BE2C (cell line): Measurements from ENCODE around the gene TUSC2.

Experiments used
- DNase-seq: peaks from one replicate; pipeline ENCODE4 v3.0.0-alpha.2; 2020
- H3K27me3 ChIP-seq: fragments of 250-450 bp; sonication (Bioruptor Pico); 2 replicates; pipeline ENCODE4 v1.5.1; 2020; ENCODE audit warnings: mild to moderate bottlenecking
- H3K36me3 ChIP-seq: fragments of 250-450 bp; sonication (Bioruptor Pico); 2 replicates; pipeline ENCODE4 v1.5.1; 2020; ENCODE audit warnings: mild to moderate bottlenecking
- H3K4me1 ChIP-seq: fragments of 250-450 bp; sonication (Bioruptor Pico); 2 replicates; pipeline ENCODE4 v1.5.1; 2020
- H3K4me3 ChIP-seq: 2 replicates; pipeline ENCODE4 v1.5.1; 2011; ENCODE audit warnings: low read depth, low read length
- H3K9me3 ChIP-seq: fragments of 250-450 bp; sonication (Bioruptor Pico); 2 replicates; pipeline ENCODE4 v1.5.1; 2020
- TF ChIP-seq, protein P1 (sequence below): IDR thresholded peaks from 2 replicates; pipeline ENCODE4 v1.5.1; 2012; ENCODE audit warnings: mild to moderate bottlenecking, low read depth, low read length

The TUSC2 gene

DNA sequence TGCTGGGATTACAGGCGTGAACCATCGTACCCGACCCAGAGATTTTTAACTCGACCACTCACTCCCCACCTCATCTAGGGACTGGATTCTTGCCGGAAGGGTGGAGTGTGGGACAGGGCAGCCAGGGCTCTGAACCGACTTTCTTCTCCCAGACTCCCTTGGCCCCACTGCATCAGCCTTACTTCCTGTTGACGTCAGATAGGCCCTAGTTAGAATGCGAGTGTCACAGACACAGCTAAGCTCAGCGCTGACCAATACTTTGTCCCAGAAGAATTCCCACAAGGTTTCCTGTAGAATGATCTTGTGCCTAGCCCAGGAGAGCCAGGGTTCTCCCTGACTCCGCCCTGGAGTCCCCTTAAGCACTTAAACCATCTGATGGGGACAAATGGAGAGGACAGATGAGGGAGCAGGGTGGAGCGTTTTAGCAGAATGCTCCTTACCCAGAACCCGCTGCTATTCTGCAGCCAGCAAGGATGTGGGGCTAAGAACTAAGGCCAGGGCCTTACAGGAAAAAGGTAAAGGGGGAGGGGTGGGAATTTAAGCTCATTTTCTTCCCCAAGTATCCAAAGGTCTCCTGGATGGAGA, 5.8 kb upstream of the TUSC2 start:
- Histone ChIP-seq H3K4me1 (peaks cover 3% of the 10 kb centered on the region; the same call in 1 of the 2 replicates), H3K36me3 (peaks cover 27% of the 10 kb centered on the region), H3K9me3 (no peaks in the 10 kb centered on the region), H3K27me3 (no peaks in the 10 kb centered on the region), H3K4me3 (no peak overlapping the region)
- TF ChIP-seq, protein P1, sequence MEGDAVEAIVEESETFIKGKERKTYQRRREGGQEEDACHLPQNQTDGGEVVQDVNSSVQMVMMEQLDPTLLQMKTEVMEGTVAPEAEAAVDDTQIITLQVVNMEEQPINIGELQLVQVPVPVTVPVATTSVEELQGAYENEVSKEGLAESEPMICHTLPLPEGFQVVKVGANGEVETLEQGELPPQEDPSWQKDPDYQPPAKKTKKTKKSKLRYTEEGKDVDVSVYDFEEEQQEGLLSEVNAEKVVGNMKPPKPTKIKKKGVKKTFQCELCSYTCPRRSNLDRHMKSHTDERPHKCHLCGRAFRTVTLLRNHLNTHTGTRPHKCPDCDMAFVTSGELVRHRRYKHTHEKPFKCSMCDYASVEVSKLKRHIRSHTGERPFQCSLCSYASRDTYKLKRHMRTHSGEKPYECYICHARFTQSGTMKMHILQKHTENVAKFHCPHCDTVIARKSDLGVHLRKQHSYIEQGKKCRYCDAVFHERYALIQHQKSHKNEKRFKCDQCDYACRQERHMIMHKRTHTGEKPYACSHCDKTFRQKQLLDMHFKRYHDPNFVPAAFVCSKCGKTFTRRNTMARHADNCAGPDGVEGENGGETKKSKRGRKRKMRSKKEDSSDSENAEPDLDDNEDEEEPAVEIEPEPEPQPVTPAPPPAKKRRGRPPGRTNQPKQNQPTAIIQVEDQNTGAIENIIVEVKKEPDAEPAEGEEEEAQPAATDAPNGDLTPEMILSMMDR, result no peak
- DNase-seq, result no peak

DNA sequence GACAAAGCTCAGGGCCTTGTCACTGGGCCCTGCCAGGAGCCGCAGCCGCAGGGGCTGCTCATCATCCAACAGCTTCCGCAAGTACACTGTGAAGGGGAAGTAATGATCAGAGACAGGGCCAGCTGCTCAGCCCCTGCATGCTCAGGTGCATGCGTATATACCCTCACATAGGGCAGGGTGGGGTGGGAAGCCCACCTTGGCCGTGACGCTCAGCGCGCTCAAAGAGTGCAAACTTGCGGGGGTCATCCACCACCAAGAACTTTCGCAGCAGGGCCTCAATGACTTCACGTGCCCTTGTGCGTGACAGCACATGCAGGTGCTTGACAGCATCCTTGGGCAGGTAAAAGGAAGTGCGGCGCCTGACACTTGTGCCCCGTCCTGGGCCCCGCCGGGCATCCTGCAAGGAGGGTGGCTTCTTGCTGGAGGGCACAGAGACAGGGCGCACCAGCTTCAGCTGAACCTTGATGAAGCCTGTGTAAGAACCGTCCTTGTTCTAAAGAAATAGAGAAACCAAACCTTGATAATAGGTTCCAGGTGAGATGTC, 3.4 kb upstream of the TUSC2 start:
- Histone ChIP-seq H3K36me3 (peaks cover 24% of the 10 kb centered on the region), H3K4me3 (no peak overlapping the region), H3K4me1 (no peaks in the 10 kb centered on the region), H3K9me3 (no peaks in the 10 kb centered on the region), H3K27me3 (no peaks in the 10 kb centered on the region)
- TF ChIP-seq, protein P1, result no peak
- no peak for DNase-seq

DNA sequence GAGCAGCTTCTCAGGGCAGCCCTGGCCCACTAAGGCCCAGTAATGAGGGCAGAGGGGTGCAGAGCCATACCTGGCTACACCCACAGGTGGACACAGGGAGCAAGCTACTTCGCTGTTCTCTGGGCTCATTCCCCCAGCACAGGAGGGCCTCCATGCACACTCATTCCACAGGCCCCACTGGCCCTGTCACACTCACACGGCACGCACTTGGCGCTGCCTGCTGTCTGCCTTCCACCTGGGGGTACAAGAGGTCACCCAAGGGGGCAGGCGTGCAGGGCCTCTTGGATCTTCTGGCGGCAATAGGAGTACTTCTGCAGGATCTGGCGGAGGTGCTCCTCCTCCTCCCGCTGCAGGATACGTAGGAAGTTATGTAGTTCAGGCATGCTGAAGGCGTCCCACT, 2.3 kb upstream of the TUSC2 start:
- no peak for DNase-seq
- Histone ChIP-seq H3K9me3 (no peaks in the 10 kb centered on the region), H3K4me1 (no peaks in the 10 kb centered on the region), H3K4me3 (no peak overlapping the region), H3K36me3 (peaks cover 24% of the 10 kb centered on the region), H3K27me3 (no peaks in the 10 kb centered on the region)
- TF ChIP-seq, protein P1, result no peak

DNA sequence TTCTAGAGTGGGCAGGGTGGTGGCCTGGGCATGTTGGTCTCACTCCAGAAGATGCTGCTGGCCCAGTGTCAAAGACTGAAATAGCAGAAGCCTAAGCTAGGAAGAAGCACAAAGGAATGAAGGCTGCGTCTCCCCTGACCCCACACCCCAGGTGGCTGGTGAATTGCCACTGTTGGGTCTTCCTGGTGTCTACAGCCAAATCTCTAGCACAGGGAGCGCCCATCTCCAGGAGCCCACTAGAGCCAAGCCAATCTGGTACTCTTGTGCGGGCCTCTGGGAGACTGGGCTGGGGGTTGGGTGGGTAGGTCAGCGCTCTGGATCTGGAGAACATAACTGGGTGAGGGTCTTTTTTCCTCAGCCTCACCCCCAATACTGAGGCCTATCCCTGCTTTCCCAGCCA, 894 bp downstream of the TUSC2 start:
- Histone ChIP-seq H3K4me1 (no peaks in the 10 kb centered on the region), H3K9me3 (no peaks in the 10 kb centered on the region), H3K36me3 (peaks cover 22% of the 10 kb centered on the region), H3K27me3 (no peaks in the 10 kb centered on the region), H3K4me3 (peak overlapping the region; percentile 77)
- DNase-seq, result no peak
- TF ChIP-seq, protein P1, result no peak

- Histone ChIP-seq H3K4me3 (no peak overlapping the region), H3K36me3 (peaks cover 12% of the 10 kb centered on the region), H3K27me3 (no peaks in the 10 kb centered on the region), H3K4me1 (peaks cover 3% of the 10 kb centered on the region; the same call in 1 of the 2 replicates), H3K9me3 (no peaks in the 10 kb centered on the region)
- no peak for DNase-seq
- TF ChIP-seq, protein P1, result no peak
These were observed 1.9 kb downstream of the TUSC2 start for GRCh38 chr3:50326182-50326541.

DNA sequence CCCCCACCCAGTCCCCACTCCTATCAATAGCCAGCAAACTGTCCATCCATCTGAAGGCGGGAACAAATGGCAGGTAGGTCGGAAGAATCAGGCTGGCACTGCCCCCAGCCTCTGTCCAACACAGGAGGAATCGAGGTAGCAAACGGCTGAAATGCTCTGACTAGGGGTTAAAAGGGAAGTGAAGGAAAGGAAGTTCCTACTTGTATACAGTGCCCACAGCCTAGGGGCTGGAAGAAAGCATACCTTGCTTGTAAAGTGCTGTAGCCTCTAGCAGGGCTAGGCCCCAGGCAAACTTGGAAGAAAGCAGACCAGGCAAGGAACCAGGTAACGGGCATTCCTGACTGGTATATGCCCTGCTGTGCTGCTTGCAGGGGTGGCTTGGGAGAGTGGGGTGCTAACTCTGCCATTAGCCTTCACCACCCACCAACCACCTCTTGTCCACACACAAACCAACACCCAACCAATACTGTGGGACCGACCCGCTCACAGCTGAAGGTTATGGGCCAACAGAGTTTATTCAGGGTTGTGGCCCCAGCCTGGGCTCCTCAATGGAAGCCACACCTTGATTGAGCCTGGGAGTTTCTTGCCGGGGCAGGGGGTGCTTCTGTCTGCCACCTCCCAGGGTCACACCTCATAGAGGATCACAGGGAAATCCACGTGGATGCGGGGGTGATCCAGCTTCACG, 2.4 kb downstream of the TUSC2 start:
- DNase-seq, result no peak
- Histone ChIP-seq H3K4me1 (peaks cover 3% of the 10 kb centered on the region; the same call in 1 of the 2 replicates), H3K9me3 (no peaks in the 10 kb centered on the region), H3K36me3 (peaks cover 9% of the 10 kb centered on the region), H3K27me3 (no peaks in the 10 kb centered on the region), H3K4me3 (no peak overlapping the region)
- TF ChIP-seq, protein P1, result no peak
